Testis (tissue), 2 donors: ENCODE data around the gene PUM1.

Experiments used
- CTCF ChIP-seq, 3 experiments: fragments of 450-650 bp in 2 of 3; fragments of 200-600 bp in 1 of 3; sonication (generic) in 1 of 3; IDR thresholded peaks; one replicate each; pipeline ENCODE4 v1.5.1; 2016 to 2019; ENCODE audit warnings: antibody characterized with exemption in 3 of 3, mild to moderate bottlenecking in 2 of 3, moderate library complexity in 1 of 3
- POLR2A ChIP-seq: fragments of 450-650 bp; IDR thresholded peaks from one replicate; pipeline ENCODE4 v1.6.1; 2017; ENCODE audit warnings: antibody characterized with exemption, mild to moderate bottlenecking, moderate library complexity

- TF ChIP-seq CTCF (IDR thresholded peaks at IDR 0.05) (peak; percentile 47 to 73 (median 52)), POLR2A (no peak)
Observed at GRCh38 chr1:30929135-30929889, 136.2 kb downstream of the PUM1 start.
